Measurements from ENCODE around the gene SPTY2D1. TPM values are rescaled to one million over a fixed set of nuclear protein-coding genes. Genes with fewer than 3 reads are reported as not detected.
A peak's percentile ranks its signal among the peaks of the same experiment; 100 is the strongest.
"Not testable (repeated sequence)": the region's sequence is repeated elsewhere in the genome, so short reads cannot be mapped to it uniquely, and the experiment has no call there.

The SPTY2D1 gene
- polyA plus RNA-seq, 3 donors = 21.7 to 24.5 (median 22.8) TPM

GRCh38 chr11:18632841-18633240 lies 1.3 kb downstream of the SPTY2D1 start:
- no peak for DNase-seq

DNA sequence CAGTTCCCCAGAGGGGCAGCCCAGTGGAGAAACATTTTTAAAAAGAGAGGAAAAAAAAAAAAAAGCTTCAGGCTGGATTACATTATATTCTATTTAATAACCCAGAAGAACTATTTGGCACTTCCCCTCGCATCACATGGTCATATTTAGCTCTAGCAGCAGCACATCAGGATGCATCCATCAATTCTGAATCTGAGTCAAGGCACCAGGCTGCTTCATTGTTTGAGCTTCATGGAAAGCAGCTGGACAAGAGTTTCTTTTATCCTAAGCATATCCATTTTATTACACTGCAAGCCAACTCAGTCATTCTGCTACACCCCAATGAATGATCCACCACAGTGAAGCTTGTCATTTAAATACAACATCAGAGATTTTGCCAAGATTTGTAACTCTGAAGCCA lies 10.0 kb downstream of the SPTY2D1 start:
- DNase-seq = no peak

DNA sequence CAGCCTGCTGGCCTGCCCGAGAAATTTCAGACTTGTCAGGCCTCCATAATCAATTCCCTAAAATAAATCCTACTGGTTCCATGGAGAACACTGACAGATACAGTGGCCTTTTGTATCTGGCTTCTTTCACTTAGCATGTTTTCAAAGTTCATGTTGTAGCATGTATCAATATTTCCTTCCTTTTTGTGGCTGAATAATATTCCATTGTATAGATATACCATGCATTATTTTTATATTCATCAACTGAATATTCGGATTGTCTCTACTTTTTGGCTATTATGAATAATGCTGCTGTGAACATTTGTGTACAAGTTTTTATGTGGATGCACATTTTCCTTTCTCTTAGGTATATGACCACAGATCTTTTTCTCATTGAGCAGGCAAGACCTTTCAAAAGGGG lies 10.4 kb downstream of the SPTY2D1 start:
- DNase-seq = no peak

- DNase-seq = peak; percentile 9
Observed at GRCh38 chr11:18618342-18619025, 15.7 kb downstream of the SPTY2D1 start.

- DNase-seq = no peak
Observed at GRCh38 chr11:18617688-18618341, 16.3 kb downstream of the SPTY2D1 start.

DNA sequence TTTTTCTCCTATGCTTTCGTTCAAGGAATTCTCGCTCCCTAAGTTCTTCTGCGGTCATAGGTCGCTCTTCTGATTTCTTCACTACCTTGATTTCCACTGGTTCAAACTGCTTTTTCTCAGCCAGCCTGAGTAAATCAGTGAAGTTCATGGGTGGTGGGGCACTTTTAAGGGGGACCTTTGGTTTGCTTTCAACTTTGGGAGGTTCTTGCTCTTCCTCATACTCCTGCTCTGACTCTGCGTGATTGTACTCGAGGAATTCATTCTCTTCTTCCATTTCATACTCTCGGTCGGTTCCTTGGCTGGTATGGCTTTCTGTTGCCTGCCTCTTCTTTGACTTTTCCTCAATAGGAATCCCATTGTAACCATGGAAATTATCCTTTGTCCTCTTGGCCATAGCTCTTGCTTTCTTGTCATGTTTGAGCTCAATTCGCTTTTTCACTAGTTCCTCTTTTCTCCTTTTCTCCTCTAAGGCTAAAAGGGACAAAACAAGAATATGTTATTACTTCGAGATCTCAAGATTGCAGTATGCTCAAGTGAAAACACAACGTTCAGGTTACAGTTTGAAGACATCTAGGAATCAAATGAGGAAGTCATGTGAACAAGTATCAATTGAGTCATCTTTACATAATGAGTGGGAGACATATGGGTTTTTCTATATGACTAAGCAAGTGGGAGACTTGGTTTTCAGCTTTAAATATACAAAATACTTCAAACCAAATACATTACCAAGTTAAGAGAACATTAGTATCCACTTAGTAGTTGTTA lies 18.3 kb downstream of the SPTY2D1 start:
- no peak for DNase-seq

DNA sequence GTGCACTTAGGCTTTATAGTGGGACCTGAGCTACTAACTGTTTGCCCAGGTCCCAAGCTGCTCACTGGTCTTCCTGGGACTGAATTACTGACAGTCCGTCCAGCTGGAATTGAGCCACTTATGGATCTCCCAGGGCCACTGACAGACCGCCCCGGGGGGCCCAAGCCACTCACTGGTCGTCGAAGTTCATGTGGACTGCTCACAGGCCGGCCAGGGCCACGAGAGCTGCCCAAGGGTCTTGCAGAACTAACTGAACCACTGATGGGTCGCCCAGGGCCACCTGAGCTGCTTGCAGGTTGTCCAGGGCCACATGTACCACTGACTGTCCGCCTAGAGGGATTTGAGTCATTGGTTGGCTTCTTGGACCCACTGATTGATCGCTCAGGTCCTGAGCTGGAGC lies 19.5 kb downstream of the SPTY2D1 start:
- no peak for DNase-seq

DNA sequence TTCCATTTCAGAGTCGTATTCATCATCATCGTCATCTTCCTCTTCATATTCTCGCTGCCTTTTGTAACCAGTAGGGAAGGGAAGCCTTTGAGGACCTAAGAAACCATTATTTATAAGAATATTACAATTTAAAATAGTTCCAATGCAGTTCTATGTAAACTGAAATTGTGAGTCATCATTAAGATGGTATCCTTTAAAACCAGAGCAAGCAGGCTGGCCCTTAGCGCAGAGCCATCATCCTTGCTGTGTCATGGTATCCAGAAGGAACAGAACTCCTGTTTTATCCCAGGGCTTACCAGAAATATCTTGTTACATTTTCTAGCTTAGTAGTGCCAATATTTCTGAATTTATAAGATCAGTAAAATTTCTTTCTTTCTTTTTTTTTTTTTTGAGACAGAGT lies 21.7 kb downstream of the SPTY2D1 start:
- DNase-seq = no peak

DNA sequence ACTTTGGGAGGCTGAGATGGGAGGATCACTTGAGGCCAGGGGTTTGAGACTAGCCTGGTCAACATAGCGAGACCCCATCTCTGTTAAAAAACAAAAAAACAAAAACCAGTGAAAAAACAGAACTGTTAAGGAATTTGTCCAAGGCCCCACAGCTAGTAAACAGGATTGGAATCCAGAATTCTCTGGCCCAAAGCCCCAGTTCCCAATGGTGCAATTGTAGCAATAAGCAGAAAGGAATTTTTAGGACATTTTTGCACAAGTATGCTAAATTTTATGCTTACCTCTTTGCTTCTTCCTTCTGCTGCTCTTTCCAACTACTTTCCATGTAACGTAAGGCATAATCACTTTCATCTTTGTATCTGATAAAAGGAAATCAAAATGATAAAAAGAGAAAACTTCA lies 22.9 kb downstream of the SPTY2D1 start:
- no peak for DNase-seq

DNA sequence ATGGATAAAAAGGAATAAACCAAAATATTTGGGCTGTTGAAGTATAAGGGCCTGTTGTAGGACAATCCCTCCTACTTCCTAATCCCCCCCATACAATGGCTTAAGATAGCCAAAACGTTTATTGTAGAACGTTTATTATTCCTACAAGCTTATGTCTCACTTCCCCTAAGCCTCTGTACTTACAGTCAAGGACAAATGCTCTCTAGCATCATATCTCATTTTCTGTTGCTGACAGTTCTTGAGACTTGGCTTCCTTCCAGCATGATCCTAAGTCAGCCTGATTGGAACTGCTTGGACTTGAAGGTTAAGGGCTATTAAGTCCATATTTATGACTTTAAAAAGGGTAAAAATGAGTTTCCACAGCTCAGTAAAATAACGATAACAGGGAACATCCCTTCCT lies 25.8 kb downstream of the SPTY2D1 start:
- DNase-seq = no peak

GRCh38 chr11:18600915-18601569 lies 33.1 kb downstream of the SPTY2D1 start:
- no peak for DNase-seq

- no peak for DNase-seq
Observed at GRCh38 chr11:18599739-18600230, 34.4 kb downstream of the SPTY2D1 start, which contains the start of gene MISFA. Gene MISFA (plus strand): TSS chr11:18599789. CDS start chr11:18599929, 140 bp downstream.

- no peak for DNase-seq
Observed at GRCh38 chr11:18594999-18595749, 39.0 kb downstream of the SPTY2D1 start.

DNA sequence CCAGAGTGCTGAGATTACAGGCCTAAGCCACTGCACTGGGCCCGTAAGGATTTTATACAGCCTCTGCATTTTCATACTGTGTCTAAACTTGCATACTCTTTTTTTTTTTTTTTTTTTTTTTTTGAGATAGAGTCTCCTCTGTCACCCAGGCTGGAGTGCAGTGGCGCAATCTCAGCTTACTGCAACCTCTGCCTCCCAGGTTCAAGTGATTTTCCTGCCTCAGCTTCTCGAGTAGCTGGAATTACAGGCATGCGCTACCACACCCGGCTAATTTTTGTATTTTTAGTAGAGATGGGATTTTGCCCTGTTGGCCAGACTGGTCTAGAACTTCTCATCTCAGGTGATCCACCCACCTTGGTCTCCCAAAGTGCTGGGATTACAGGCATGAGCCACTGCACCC lies 40.1 kb downstream of the SPTY2D1 start:
- DNase-seq = not testable (repeated sequence)

- DNase-seq = no peak
Observed at GRCh38 chr11:18590571-18590970, 43.6 kb downstream of the SPTY2D1 start.

DNA sequence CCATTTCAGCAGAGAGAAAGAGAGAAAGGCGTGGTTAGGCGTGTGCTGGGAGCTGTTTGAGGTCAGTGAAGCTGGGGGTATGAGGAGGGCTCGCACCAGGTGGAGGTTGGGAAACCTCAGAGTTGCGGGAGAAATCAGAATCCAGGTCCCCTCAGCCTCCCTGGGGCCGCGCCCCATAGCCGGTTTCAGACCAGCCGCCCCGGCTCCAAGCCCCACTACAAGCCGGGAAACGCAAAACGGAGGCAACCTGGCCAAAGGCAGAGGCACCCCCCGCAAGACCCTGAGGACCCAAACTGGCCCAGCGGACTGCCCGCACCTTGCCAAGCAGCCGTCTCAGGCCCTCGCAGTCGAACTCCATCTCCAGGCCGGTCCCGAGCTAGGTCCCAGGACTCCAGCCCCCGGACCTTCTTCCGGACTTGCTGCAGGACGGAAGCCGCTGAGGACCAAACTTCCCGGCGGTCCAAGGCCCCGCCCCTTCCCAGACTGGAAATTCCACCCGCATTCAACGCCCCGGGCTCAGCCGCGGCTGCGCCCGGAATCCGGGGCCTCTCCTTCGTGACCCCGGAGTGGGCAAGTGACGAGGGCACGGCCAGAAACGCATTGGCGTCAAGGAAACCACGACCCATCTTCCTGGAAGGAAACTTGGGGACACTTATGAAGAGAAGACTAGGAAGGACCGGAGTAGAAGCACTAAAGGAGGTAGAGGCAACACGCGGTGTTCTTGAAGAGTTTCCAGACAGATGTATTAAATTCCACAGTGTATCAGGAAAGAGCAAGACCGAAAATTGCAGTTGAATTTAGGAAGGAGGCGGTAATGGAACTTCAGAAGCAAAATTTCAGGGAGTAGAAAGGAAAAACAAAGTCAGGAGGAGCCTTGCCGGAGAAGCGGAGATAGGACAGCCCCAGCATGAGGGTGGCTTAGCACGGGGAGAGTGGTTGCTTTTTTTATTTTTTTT lies 45.6 kb downstream of the SPTY2D1 start, which contains the start of gene UEVLD:
Gene UEVLD, minus strand, starts transcription at position 438 of the 956 bp plus-strand sequence. Its CDS starts 80 bp downstream, at position 358.
- peak; percentile 92 for DNase-seq

GRCh38 chr11:18581825-18582224 lies 52.3 kb downstream of the SPTY2D1 start:
- DNase-seq = no peak

DNA sequence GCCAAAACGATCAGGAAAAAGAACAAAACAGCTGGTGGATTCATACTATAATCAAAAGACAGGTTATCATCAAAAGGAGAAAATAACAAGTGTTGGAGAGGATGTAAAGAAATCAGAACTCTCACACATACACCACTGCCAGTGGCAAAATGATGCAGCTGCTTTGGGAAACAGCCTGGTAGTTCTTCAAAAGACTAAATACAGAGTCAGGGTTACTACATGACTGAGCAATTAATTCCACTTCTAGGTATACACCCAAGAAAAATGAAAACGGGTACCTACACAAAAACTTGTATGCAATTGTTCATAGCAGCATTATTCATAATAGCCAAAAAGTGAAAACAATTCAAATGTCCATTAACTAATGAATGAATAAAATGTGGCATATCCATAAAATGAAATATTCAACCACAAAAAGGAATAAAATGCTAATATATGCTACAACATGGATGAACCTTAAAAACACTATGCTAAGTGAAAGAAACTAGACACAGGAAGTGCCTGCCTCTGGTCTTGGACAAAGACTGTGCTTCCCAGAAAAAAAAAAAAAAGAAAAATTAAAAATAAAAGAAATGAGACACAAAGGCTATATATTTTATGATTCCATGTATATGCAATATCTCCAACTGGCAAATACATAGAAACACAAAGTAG lies 53.9 kb downstream of the SPTY2D1 start:
- no peak for DNase-seq

GRCh38 chr11:18578975-18579598 lies 55.1 kb downstream of the SPTY2D1 start:
- DNase-seq = no peak
